HL-60 (cell line): ENCODE results near the gene USP20.

Experiments used
- POLR2AphosphoS5 ChIP-seq: IDR thresholded peaks from 2 replicates; pipeline ENCODE4 v1.6.1; 2012; ENCODE audit warnings: low read depth
- TF ChIP-seq, protein P1 (sequence below): IDR thresholded peaks from one replicate; pipeline ENCODE4 v1.5.1; 2011; ENCODE audit warnings: low read length, control low read depth, inconsistent platforms; ENCODE audit not compliant: insufficient read depth
- TF ChIP-seq, protein P2 (sequence below): IDR thresholded peaks from 2 replicates; pipeline ENCODE4 v1.6.1; 2012; ENCODE audit warnings: low read depth; ENCODE audit not compliant: insufficient replicate concordance

DNA sequence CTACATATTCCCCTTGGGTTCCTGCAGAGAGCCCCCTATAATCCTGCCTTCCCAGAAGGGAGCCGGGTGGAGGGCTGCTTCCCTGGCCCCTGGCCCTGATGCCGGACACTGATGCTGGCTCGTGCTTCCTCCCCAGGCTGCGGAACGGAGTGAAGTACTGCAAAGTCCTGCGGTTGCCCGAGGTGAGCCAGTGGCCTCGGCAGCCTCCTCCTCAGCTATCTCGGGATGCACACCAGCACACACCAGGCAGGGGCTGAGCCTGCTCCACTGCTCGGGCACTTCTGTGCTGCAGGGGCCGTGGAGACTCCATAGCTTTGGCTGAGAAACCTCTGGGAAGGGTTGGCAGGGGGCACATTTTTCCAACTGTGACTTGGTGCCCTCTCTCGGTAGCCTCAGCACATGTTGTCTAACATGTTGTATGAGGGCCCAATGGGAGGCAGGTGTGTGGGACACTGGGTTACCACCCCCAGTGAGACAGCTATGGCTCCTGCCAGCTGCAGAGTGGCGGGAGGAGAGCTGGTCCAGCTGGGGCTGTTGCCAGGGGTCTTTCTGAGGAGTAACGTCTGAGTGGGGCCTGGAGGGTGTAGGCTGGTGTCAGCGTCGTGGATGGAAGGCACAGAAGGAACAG lies 38.4 kb downstream of the USP20 start:
- TF ChIP-seq, protein P1, sequence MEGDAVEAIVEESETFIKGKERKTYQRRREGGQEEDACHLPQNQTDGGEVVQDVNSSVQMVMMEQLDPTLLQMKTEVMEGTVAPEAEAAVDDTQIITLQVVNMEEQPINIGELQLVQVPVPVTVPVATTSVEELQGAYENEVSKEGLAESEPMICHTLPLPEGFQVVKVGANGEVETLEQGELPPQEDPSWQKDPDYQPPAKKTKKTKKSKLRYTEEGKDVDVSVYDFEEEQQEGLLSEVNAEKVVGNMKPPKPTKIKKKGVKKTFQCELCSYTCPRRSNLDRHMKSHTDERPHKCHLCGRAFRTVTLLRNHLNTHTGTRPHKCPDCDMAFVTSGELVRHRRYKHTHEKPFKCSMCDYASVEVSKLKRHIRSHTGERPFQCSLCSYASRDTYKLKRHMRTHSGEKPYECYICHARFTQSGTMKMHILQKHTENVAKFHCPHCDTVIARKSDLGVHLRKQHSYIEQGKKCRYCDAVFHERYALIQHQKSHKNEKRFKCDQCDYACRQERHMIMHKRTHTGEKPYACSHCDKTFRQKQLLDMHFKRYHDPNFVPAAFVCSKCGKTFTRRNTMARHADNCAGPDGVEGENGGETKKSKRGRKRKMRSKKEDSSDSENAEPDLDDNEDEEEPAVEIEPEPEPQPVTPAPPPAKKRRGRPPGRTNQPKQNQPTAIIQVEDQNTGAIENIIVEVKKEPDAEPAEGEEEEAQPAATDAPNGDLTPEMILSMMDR, result no peak
- TF ChIP-seq, protein P2, sequence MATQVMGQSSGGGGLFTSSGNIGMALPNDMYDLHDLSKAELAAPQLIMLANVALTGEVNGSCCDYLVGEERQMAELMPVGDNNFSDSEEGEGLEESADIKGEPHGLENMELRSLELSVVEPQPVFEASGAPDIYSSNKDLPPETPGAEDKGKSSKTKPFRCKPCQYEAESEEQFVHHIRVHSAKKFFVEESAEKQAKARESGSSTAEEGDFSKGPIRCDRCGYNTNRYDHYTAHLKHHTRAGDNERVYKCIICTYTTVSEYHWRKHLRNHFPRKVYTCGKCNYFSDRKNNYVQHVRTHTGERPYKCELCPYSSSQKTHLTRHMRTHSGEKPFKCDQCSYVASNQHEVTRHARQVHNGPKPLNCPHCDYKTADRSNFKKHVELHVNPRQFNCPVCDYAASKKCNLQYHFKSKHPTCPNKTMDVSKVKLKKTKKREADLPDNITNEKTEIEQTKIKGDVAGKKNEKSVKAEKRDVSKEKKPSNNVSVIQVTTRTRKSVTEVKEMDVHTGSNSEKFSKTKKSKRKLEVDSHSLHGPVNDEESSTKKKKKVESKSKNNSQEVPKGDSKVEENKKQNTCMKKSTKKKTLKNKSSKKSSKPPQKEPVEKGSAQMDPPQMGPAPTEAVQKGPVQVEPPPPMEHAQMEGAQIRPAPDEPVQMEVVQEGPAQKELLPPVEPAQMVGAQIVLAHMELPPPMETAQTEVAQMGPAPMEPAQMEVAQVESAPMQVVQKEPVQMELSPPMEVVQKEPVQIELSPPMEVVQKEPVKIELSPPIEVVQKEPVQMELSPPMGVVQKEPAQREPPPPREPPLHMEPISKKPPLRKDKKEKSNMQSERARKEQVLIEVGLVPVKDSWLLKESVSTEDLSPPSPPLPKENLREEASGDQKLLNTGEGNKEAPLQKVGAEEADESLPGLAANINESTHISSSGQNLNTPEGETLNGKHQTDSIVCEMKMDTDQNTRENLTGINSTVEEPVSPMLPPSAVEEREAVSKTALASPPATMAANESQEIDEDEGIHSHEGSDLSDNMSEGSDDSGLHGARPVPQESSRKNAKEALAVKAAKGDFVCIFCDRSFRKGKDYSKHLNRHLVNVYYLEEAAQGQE, result no peak
- TF ChIP-seq POLR2AphosphoS5, result no peak
